LNCAP (cell line): Measurements from ENCODE around the gene EFTUD2.

Experiments used
- CTCF ChIP-seq: fragments of 450-650 bp; IDR thresholded peaks from 2 replicates; pipeline ENCODE4 v1.5.1; 2017; ENCODE audit warnings: mild to moderate bottlenecking

The EFTUD2 gene

GRCh38 chr17:44912763-44913544 lies 13.7 kb upstream of the EFTUD2 start:
- TF ChIP-seq CTCF: no peak

GRCh38 chr17:44911133-44912001 lies 12.1 kb upstream of the EFTUD2 start:
- peak; percentile 20; the same call in 1 of the 2 replicates for TF ChIP-seq CTCF

- no peak for TF ChIP-seq CTCF
These were observed 11.2 kb upstream of the EFTUD2 start for GRCh38 chr17:44910231-44911106.

- TF ChIP-seq CTCF: no peak
These were observed 10.5 kb upstream of the EFTUD2 start for GRCh38 chr17:44909681-44910144.

GRCh38 chr17:44908761-44909326 lies 9.6 kb upstream of the EFTUD2 start:
- TF ChIP-seq CTCF: no peak

- TF ChIP-seq CTCF: no peak
These were observed 8.7 kb upstream of the EFTUD2 start for GRCh38 chr17:44907729-44908470.
